ENCODE results near the gene KXD1. TPM values are rescaled to one million over a fixed set of nuclear protein-coding genes. Genes with fewer than 3 reads are reported as not detected.
A peak's percentile ranks its signal among the peaks of the same experiment; 100 is the strongest.
"Not testable (repeated sequence)": the region's sequence is repeated elsewhere in the genome, so short reads cannot be mapped to it uniquely, and the experiment has no call there.

Gene KXD1
- total and polyA plus RNA-seq, 4 donors = 51.3 to 117 (median 74.8) TPM

GRCh38 chr19:18520848-18521691 lies 36.6 kb upstream of the KXD1 start:
- Histone ChIP-seq H3K27me3 (ENCODE audit: control insufficient read depth in 3 of 3, insufficient read depth in 3 of 3, low read length in 2 of 3) (no peaks in the 10 kb centered on the region), H3K27ac (ENCODE audit: low read depth in 1 of 2, low read length in 1 of 2) (peak overlapping the region; percentile 97 to 99), H3K4me1 (ENCODE audit: control insufficient read depth in 5 of 5, insufficient read depth in 5 of 5, low read length in 5 of 5) (peaks cover 0 to 14% (median 8%) of the 10 kb centered on the region in 5 donors), H3K36me3 (ENCODE audit: control insufficient read depth in 4 of 4, insufficient read depth in 4 of 4, low read length in 4 of 4) (no peaks in the 10 kb centered on the region), H3K9ac (ENCODE audit: insufficient read depth in 1 of 2, low read length in 2 of 2) (peak overlapping the region in 1 of 2 donors; percentile 84), H3K4me3 (peak overlapping the region; percentile 94), H3K9me3 (ENCODE audit: control insufficient read depth in 4 of 4, insufficient read depth in 3 of 4, low read length in 3 of 4) (no peaks in the 10 kb centered on the region)
- no peak for TF ChIP-seq CTCF (IDR thresholded peaks at IDR 0.05; ENCODE audit: control extremely low read depth, extremely low read depth)
- 0% methylated on average over 36 to 41 of the region's 41 CpGs for WGBS, 2 donors
- DNase-seq (peak in 2 of 3 donors; percentile 47 to 61), ATAC-seq (ENCODE audit: insufficient read depth, low FRiP score) (no peak)

GRCh38 chr19:18521692-18522123 lies 36.0 kb upstream of the KXD1 start, which contains the start of gene ELL:
TSS of gene ELL (minus strand) at chr19:18522070. CDS start at chr19:18522055, 15 bp downstream.
- no peak for TF ChIP-seq CTCF (IDR thresholded peaks at IDR 0.05; ENCODE audit: control extremely low read depth, extremely low read depth)
- Histone ChIP-seq H3K27me3 (ENCODE audit: control insufficient read depth in 3 of 3, insufficient read depth in 3 of 3, low read length in 2 of 3) (no peaks in the 10 kb centered on the region), H3K9ac (ENCODE audit: insufficient read depth in 1 of 2, low read length in 2 of 2) (peak within 1 kb of the TSS; percentile 46 to 84), H3K4me1 (ENCODE audit: control insufficient read depth in 5 of 5, insufficient read depth in 5 of 5, low read length in 5 of 5) (peaks cover 0 to 10% (median 8%) of the 10 kb centered on the region in 5 donors), H3K36me3 (ENCODE audit: control insufficient read depth in 4 of 4, insufficient read depth in 4 of 4, low read length in 4 of 4) (no peaks in the 10 kb centered on the region), H3K4me3 (peak within 1 kb of the TSS; percentile 94), H3K9me3 (ENCODE audit: control insufficient read depth in 4 of 4, insufficient read depth in 3 of 4, low read length in 3 of 4) (no peaks in the 10 kb centered on the region), H3K27ac (ENCODE audit: low read depth in 1 of 2, low read length in 1 of 2) (peak within 1 kb of the TSS; percentile 97 to 99)
- no peak for DNase-seq
- WGBS, 2 donors = 1% methylated on average over 52 of the region's 52 CpGs
- ATAC-seq (ENCODE audit: insufficient read depth, low FRiP score) = peak; percentile 1

GRCh38 chr19:18522124-18522861 lies 35.4 kb upstream of the KXD1 start:
- Histone ChIP-seq H3K9ac (ENCODE audit: insufficient read depth in 1 of 2, low read length in 2 of 2) (no peak overlapping the region), H3K27me3 (ENCODE audit: control insufficient read depth in 3 of 3, insufficient read depth in 3 of 3, low read length in 2 of 3) (no peaks in the 10 kb centered on the region), H3K9me3 (ENCODE audit: control insufficient read depth in 4 of 4, insufficient read depth in 3 of 4, low read length in 3 of 4) (no peaks in the 10 kb centered on the region), H3K4me3 (no peak overlapping the region), H3K4me1 (ENCODE audit: control insufficient read depth in 5 of 5, insufficient read depth in 5 of 5, low read length in 5 of 5) (peaks cover 0 to 10% (median 8%) of the 10 kb centered on the region in 5 donors), H3K27ac (ENCODE audit: low read depth in 1 of 2, low read length in 1 of 2) (peak overlapping the region in 1 of 2 donors; percentile 63), H3K36me3 (ENCODE audit: control insufficient read depth in 4 of 4, insufficient read depth in 4 of 4, low read length in 4 of 4) (no peaks in the 10 kb centered on the region)
- WGBS, 2 donors = 1 to 2% methylated on average over 51 of the region's 51 CpGs
- peak; percentile 100 for DNase-seq
- peak; percentile 2 for TF ChIP-seq CTCF (IDR thresholded peaks at IDR 0.05; ENCODE audit: control extremely low read depth, extremely low read depth)
- peak; percentile 91 for ATAC-seq (ENCODE audit: insufficient read depth, low FRiP score)

- not testable (repeated sequence) for H3K27me3 ChIP-seq (ENCODE audit: control insufficient read depth in 3 of 3, insufficient read depth in 3 of 3, low read length in 2 of 3); ATAC-seq (ENCODE audit: insufficient read depth, low FRiP score); H3K9me3 ChIP-seq (ENCODE audit: control insufficient read depth in 4 of 4, insufficient read depth in 3 of 4, low read length in 3 of 4); H3K4me3 ChIP-seq; H3K36me3 ChIP-seq (ENCODE audit: control insufficient read depth in 4 of 4, insufficient read depth in 4 of 4, low read length in 4 of 4); H3K9ac ChIP-seq (ENCODE audit: insufficient read depth in 1 of 2, low read length in 2 of 2); DNase-seq
- peak overlapping the region in 1 of 2 donors; percentile 63 for H3K27ac ChIP-seq (ENCODE audit: low read depth in 1 of 2, low read length in 1 of 2)
- WGBS, 2 donors = 68 to 78% methylated on average over 19 of the region's 19 CpGs
- peaks cover 0 to 10% (median 8%) of the 10 kb centered on the region in 5 donors for H3K4me1 ChIP-seq (ENCODE audit: control insufficient read depth in 5 of 5, insufficient read depth in 5 of 5, low read length in 5 of 5)
These were observed 34.7 kb upstream of the KXD1 start for GRCh38 chr19:18522862-18523440.
